B cell (primary cell): Measurements from ENCODE around the gene GARRE1.

ENCODE experiments used
- CTCF ChIP-seq: fragments of 200-600 bp; IDR thresholded peaks from one replicate; pipeline ENCODE4 v1.8.0; 2022; ENCODE audit warnings: antibody characterized with exemption, mild to moderate bottlenecking
- EZH2 ChIP-seq: IDR thresholded peaks from 2 replicates; pipeline ENCODE4 v1.6.1; 2012; ENCODE audit warnings: borderline replicate concordance, low read depth, mild to moderate bottlenecking, moderate library complexity, low read length; ENCODE audit not compliant: insufficient read depth, poor library complexity, severe bottlenecking

GRCh38 chr19:34231439-34231838 is 22.9 kb upstream of the GARRE1 start:
- TF ChIP-seq CTCF (no peak), EZH2 (no peak)
